Aorta (tissue), 5 donors: ENCODE data around the gene ERV3-1. TPM values are rescaled to one million over a fixed set of nuclear protein-coding genes. Genes with fewer than 3 reads are reported as not detected.
"Not testable (repeated sequence)": the region's sequence is repeated elsewhere in the genome, so short reads cannot be mapped to it uniquely, and the experiment has no call there.

Source experiments
- ATAC-seq: fragments of 200-7000 bp; cut with Tn5 transposase; one replicate; pipeline ENCODE4 v1.9.1; 2022; ENCODE audit warnings: moderate library complexity; ENCODE audit not compliant: low FRiP score
- DNase-seq, 2 donors: peaks; one replicate each; pipeline ENCODE4 v3.0.0-alpha.2; 2020
- H3K27ac ChIP-seq, 2 donors: one replicate each; pipeline ENCODE4 v1.5.1; 2013; ENCODE audit warnings: low read length in 2 of 2, mild to moderate bottlenecking in 2 of 2, moderate library complexity in 2 of 2, control low read depth in 1 of 2, inconsistent platforms in 1 of 2, low read depth in 1 of 2
- H3K27me3 ChIP-seq, 2 donors: one replicate each; pipeline ENCODE4 v1.6.1; 2013; ENCODE audit warnings: control low read depth in 1 of 2, low read length in 1 of 2, mild to moderate bottlenecking in 1 of 2, moderate library complexity in 1 of 2; ENCODE audit not compliant: insufficient read depth in 2 of 2, control insufficient read depth in 1 of 2
- H3K36me3 ChIP-seq, 2 donors: one replicate each; pipeline ENCODE4 v1.6.1; 2013; ENCODE audit warnings: control low read depth in 1 of 2, low read length in 1 of 2, mild to moderate bottlenecking in 1 of 2; ENCODE audit not compliant: insufficient read depth in 2 of 2, control insufficient read depth in 1 of 2
- H3K4me1 ChIP-seq, 2 donors: one replicate each; pipeline ENCODE4 v1.6.1; 2013; ENCODE audit warnings: low read length in 2 of 2, control low read depth in 1 of 2, mild to moderate bottlenecking in 1 of 2, moderate library complexity in 1 of 2; ENCODE audit not compliant: insufficient read depth in 2 of 2, control insufficient read depth in 1 of 2
- H3K4me3 ChIP-seq, 2 donors: one replicate each; pipeline ENCODE4 v1.5.1; 2013; ENCODE audit warnings: low read length in 2 of 2, control low read depth in 1 of 2, mild to moderate bottlenecking in 1 of 2
- H3K9me3 ChIP-seq: one replicate; pipeline ENCODE4 v1.6.1; 2013; ENCODE audit warnings: mild to moderate bottlenecking, low read length; ENCODE audit not compliant: control insufficient read depth
- WGBS, 2 donors: extraction: QIAGEN DNeasy Blood & Tissue Kit; methylation state at CpG; one replicate each; pipeline ENCODE4 v1.1.7; 2013; 5-methylcytosine and 5-hydroxymethylcytosine counted together
- intact Hi-C, 2 donors: fragments of 100-400 bp; cut with DNase I; formaldehyde crosslinking; loops; one replicate each; pipeline versions ENCODE4 v1.14.2 to v1.15.0; 2022
- polyA plus RNA-seq, 2 donors: library from polyadenylated mRNA; stranded (reverse); fragments of 200-250 nt; gene quantifications; one replicate each; pipeline ENCODE4 v1.2.3, GENCODE V29; 2013
- total RNA-seq, 2 donors: library from RNA; stranded (reverse); fragmentation: NEBNext Ultra II Directional; extraction: Animal tissue kit (Norgen Biotek cat#: 25700); gene quantifications; one replicate each; pipeline ENCODE4 v1.2.1, GENCODE V29; 2021
- donor health status: healthy with polysubstance abuse.
- donor health status: Bipolar disorder and iron deficiency.
- donor health status: DM: no; HTN: no; CAD: no.
- donor health status: DM: no; HTN: no; CAD: no.
- donor health status: DM: yes; HTN: yes; CAD: no.

The ERV3-1 gene
- total and polyA plus RNA-seq, 4 donors = 1.5 to 31.3 (median 14.1) TPM

DNA sequence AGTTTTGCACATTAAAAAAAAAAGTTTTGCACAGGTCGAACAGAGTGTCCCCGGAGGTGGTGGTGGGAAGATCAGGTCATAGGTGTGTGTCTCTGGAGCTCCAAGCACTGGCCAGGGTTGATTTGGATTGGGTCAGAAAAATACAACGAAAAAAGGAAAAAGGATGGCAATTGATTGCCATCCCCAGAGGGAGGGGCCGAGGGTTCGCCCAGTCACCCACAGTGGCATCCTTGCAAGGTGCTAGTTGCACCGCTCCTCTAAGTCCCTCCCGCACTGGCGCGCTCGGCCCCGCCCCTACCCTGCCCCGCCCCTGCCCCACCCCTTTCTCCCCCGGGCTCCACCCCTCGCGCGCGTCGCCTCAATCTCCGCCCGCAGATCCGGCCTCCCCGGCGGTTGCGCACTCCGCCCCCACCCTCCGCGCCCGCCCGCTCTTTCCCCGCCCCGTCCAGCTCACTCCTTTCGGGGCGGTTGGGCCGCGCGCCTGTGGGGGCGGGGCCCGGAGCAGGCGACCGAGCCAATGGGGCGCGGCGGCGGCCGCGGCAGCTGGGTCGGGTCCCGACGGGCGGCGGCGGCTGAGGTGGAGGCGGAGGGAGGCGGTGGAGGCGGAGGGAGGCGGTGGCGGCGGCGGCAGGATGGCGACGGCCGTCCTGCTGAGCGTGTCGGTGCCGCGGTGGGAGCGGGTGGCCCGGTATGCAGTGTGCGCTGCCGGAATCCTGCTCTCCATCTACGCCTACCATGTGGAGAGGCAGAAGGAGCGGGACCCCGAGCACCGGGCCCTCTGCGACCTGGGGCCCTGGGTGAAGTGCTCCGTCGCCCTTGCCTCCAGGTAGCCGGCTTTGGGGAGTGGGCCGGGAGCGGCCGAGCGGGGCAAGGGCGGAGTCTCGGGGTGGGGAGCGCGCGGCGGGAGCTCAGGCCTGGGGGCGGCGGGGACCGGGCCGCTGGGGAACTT is 31.5 kb upstream of the ERV3-1 start:
- intact Hi-C loops = loop anchor here in 1 of 2 donors (2.0 kb wide), 1 partner anchor 31 kb away; the partner anchor contains the start of gene ERV3-1
- Histone ChIP-seq H3K27ac (peak overlapping the region in 1 of 2 donors; percentile 56), H3K9me3 (no peaks in the 10 kb centered on the region), H3K36me3 (no peaks in the 10 kb centered on the region), H3K27me3 (no peaks in the 10 kb centered on the region), H3K4me1 (no peaks in the 10 kb centered on the region), H3K4me3 (peak overlapping the region; percentile 63 to 96)
- WGBS, 2 donors = 2 to 3% methylated on average over 57 to 92 of the region's 92 CpGs
- DNase-seq = peak; percentile 96 to 98
- peak; percentile 97 for ATAC-seq

DNA sequence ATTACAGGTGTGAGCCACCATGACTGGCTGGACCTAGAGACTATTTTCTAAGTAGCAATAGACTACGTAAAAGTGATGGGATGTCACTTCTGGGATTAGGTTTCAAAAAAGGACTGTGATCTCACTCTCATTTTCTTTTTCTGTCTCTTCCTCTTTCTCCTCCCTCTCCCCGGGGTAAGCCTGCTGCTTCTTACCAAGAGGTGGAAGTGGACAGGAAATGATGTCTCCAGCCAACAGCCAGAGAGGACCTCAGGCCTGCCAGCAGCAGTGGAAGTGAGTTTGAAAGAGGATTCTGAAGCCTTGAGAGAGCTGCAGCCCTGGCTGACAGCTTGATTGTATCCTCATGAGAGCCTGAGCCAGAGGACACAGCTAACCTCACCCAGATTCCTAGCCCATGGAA is 30.0 kb upstream of the ERV3-1 start:
- H3K4me1 ChIP-seq, H3K9me3 ChIP-seq, intact Hi-C loops, H3K27me3 ChIP-seq, H3K4me3 ChIP-seq, H3K27ac ChIP-seq, H3K36me3 ChIP-seq: not testable (repeated sequence)
- ATAC-seq = peak; percentile 39
- DNase-seq = peak in 1 of 2 donors; percentile 61
- 24 to 26% methylated on average over 2 of the region's 2 CpGs for WGBS, 2 donors

DNA sequence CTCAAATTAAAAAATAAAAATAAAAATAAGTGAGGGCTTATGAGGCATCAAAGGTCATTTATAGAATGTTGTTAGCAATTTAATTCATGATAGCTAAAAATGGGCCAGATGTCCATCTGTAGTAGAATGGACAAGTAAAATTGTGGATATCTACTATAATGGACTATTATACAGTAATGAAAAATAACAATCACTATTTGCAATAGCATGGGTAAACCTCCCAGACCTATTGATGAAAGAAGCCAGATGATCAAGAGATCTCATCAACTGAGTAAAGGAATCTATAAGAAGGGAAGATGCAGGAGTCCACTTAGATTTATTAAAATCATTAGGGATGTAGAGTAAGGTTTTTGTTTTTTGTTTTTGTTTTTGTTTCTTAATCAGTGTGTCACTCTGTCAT is 29.0 kb upstream of the ERV3-1 start:
- H3K9me3 ChIP-seq, H3K27me3 ChIP-seq, H3K4me1 ChIP-seq, ATAC-seq, H3K36me3 ChIP-seq, intact Hi-C loops, H3K27ac ChIP-seq, DNase-seq, H3K4me3 ChIP-seq: not testable (repeated sequence)

DNA sequence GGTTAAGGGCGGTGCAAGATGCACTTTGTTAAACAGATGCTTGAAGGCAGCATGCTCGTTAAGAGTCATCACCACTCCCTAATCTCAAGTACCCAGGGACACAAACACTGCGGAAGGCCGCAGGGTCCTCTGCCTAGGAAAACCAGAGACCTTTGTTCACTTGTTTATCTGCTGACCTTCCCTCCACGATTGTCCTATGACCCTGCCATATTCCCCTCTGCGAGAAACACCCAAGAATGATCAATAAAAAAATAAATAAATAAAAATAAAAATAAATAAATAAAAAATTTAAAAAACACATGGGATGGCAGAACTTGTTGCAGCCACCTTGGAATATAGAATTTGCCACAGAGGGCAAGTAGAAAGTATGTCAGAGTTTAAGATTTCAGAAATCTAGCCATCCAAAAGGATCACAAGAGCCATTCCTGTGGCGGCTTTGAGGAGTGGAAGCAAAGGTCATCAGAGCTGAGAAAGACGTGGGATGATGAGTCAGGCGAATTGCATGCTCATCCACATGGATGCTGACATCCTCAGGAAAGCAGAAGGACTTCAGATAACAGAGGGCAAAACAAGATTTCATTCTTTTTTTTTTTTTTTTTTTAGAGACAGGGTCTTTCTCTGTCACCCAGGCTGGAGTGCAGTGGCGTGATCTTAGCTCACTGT is 27.8 kb upstream of the ERV3-1 start:
- H3K9me3 ChIP-seq, H3K4me3 ChIP-seq, intact Hi-C loops, H3K27me3 ChIP-seq, H3K36me3 ChIP-seq, H3K4me1 ChIP-seq, H3K27ac ChIP-seq, DNase-seq, ATAC-seq: not testable (repeated sequence)
- 85 to 93% methylated on average over 7 to 10 of the region's 10 CpGs for WGBS, 2 donors

DNA sequence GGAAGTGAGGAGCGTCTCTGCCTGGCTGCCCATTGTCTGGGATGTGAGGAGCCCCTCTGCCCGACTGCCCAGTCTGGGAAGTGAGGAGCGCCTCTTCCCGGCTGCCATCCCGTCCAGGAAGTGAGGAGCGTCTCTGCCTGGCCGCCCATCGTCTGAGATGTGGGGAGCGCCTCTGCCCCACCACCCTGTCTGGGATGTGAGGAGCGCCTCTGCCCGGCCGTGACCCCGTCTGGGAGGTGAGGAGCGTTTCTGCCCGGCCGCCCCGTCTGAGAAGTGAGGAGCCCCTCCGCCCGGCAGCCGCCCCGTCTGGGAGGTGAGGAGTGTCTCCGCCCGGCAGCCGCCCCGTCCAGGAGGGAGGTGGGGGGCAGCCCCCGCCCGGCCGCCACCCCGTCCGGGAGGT is 26.9 kb upstream of the ERV3-1 start:
- WGBS, 2 donors = 92 to 94% methylated on average over 26 to 30 of the region's 30 CpGs
- intact Hi-C loops = not testable (repeated sequence)

DNA sequence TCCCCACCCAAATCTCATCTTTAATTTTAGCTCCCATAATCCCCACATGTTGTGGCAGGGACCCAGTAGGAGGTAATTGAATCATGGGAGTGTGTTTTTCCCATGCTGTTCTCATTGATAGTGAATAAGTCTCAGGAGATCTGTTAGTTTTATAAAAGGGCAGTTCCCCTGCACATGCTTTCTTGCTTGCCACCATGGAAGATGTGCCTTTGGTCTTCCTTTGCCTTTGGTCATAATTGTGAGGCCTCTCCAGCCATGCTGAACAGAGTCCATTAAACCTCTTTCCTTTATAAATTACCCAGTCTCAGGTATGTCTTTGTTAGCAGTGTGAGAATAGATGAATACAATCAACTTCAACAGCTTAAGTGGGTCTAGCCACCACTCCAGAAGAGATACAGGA is 18.5 kb upstream of the ERV3-1 start:
- intact Hi-C loops, H3K4me1 ChIP-seq, H3K27ac ChIP-seq, H3K36me3 ChIP-seq, ATAC-seq, H3K4me3 ChIP-seq, H3K27me3 ChIP-seq, DNase-seq, H3K9me3 ChIP-seq: not testable (repeated sequence)

More for the DNA sequence above, 26.9 kb upstream of the ERV3-1 start:
- H3K27me3 ChIP-seq, H3K4me1 ChIP-seq, H3K9me3 ChIP-seq, H3K4me3 ChIP-seq, ATAC-seq, DNase-seq, H3K27ac ChIP-seq, H3K36me3 ChIP-seq: not testable (repeated sequence)

DNA sequence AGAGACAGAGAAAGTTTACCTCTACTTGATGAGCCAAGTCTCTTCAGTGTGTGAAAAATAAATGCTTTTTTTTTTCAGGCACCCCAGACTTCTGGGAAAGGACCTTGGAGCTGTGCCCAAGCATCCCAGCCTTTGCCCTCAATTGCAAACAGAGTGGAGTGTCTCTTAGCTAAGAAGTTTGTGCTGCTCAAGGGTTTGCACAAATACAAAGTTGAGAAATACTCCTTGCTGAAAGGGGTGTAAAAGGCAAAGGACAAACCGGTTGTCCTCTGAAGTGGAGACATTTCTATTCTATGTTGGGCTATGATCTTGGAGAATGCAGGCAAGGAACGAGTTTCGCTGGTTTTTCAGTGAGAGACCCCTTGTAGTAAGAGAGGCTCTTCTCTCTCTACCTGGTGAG is 14.5 kb upstream of the ERV3-1 start:
- H3K9me3 ChIP-seq, DNase-seq, H3K4me3 ChIP-seq, H3K4me1 ChIP-seq, H3K36me3 ChIP-seq, H3K27ac ChIP-seq, ATAC-seq, intact Hi-C loops, H3K27me3 ChIP-seq: not testable (repeated sequence)
- WGBS, 2 donors = 87 to 88% methylated on average over 2 of the region's 3 CpGs

DNA sequence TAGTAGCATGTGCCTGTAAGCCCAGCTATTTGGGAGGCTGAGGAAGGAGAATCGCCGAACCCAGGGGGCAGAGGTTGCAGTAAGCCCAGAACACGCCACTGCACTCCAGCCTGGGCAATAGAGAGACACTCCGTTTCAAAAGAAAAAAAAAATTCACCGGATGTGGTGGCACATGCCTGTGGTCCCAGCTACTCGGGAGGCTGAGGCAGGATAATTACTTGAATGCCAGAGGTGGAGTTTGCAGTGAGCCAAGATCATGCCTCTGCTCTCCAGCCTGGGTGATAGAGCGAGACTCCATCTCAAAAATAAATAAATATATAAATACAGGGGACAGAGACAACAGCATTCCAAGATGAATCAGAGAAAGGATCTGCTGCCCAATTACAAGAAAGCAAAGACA is 3.4 kb upstream of the ERV3-1 start:
- 86 to 90% methylated on average over 7 of the region's 7 CpGs for WGBS, 2 donors
- ATAC-seq = not testable (repeated sequence)
- intact Hi-C loops = loop anchor here in 1 of 2 donors (10.0 kb wide), 1 partner anchor 365 kb away; the partner anchor contains the start of gene ZNF92

More for the DNA sequence above, 3.4 kb upstream of the ERV3-1 start:
- not testable (repeated sequence) for H3K36me3 ChIP-seq, H3K27ac ChIP-seq, H3K9me3 ChIP-seq, H3K4me1 ChIP-seq, H3K4me3 ChIP-seq, H3K27me3 ChIP-seq, DNase-seq
